ENCODE data around the gene NEDD9. TPM values are rescaled to one million over a fixed set of nuclear protein-coding genes. Genes with fewer than 3 reads are reported as not detected.

The NEDD9 gene
- total and polyA plus RNA-seq, 2 of the 13 experiments (the other 11 are each of a cell fraction or from before 2014, with no cell fraction given) = 27.1 to 389 TPM

DNA sequence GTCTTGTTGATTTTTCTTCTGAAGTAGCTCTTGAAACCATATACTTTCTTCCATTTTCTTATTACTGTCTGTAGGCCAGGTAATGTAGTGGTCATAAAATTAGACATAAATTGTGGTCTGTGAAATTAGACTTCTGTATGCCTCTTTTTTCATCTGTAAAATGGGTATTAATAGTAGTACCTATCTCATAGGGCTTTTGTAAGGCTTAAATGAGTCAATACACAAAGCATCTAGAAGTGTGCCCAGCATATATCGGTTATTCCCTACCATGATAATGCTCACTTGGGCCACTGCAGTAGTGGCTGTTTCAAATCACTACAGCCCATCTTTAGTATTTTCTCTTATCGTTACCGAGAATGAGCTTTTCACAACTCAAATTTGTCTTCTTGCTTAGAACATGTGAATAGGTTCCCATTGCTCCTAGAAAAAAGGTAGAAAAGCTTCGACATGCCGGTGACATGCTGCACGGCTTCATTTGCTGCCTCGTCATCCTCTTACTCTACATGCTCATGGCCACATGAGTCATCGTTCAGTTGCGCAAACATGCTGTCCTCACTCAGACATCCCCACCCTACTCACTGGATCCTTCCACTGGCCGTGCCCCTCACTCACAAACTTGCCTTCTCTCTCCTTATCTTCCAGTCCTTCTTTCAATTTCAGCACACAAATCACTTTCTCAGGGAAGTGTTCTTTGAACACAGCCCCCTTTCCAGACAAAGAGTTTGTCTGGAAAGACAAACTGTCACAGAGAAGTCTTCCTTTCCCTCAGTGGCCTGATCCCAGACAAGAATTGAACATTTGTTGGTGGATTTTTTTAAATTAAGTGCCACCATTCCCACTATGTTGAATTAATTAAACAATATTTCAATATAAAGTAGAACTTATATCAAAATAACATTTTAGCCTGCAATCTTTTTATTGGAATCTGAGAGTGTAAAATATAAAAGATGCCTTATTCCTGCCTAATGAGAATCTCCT lies 88.8 kb downstream of the NEDD9 start (continued):
- TF ChIP-seq, protein P1, sequence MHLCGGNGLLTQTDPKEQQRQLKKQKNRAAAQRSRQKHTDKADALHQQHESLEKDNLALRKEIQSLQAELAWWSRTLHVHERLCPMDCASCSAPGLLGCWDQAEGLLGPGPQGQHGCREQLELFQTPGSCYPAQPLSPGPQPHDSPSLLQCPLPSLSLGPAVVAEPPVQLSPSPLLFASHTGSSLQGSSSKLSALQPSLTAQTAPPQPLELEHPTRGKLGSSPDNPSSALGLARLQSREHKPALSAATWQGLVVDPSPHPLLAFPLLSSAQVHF (CRISPR knock-in tag; IDR thresholded peaks at IDR 0.05) = 0 out of 2 replicates have a peak, but pooled peaks have one; percentile 55
- TF ChIP-seq EEA1 (CRISPR knock-in tag; IDR thresholded peaks at IDR 0.05; ENCODE audit: borderline replicate concordance) (peak; percentile 80), ZNF558 (CRISPR knock-in tag; IDR thresholded peaks at IDR 0.05; ENCODE audit: borderline replicate concordance) (peak; percentile 17; the same call in 1 of the 2 replicates), ZNF772 (CRISPR knock-in tag; IDR thresholded peaks at IDR 0.05) (no peak), RFXANK (CRISPR knock-in tag; IDR thresholded peaks at IDR 0.05) (peak; percentile 46; the same call in 1 of the 2 replicates), KLF13 (CRISPR knock-in tag; IDR thresholded peaks at IDR 0.05) (no peak), ZNF564 (CRISPR knock-in tag; IDR thresholded peaks at IDR 0.05) (no peak; the same call in 1 of the 2 replicates), ZNF44 (CRISPR knock-in tag; IDR thresholded peaks at IDR 0.05) (no peak), SRSF9 (IDR thresholded peaks at IDR 0.05; ENCODE audit: borderline replicate concordance, insufficient read depth, low read depth, low read length, poor library complexity, severe bottlenecking) (no peak), ATAD3A (CRISPR knock-in tag; IDR thresholded peaks at IDR 0.05) (no peak), ZSCAN12 (CRISPR knock-in tag; IDR thresholded peaks at IDR 0.05) (no peak), RFXAP (CRISPR knock-in tag; IDR thresholded peaks at IDR 0.05; ENCODE audit: borderline replicate concordance) (no peak), ZBTB3 (CRISPR knock-in tag; IDR thresholded peaks at IDR 0.05; ENCODE audit: borderline replicate concordance, low read depth) (0 out of 2 replicates have a peak, but pooled peaks have one; percentile 49)
- TF ChIP-seq, protein P2, sequence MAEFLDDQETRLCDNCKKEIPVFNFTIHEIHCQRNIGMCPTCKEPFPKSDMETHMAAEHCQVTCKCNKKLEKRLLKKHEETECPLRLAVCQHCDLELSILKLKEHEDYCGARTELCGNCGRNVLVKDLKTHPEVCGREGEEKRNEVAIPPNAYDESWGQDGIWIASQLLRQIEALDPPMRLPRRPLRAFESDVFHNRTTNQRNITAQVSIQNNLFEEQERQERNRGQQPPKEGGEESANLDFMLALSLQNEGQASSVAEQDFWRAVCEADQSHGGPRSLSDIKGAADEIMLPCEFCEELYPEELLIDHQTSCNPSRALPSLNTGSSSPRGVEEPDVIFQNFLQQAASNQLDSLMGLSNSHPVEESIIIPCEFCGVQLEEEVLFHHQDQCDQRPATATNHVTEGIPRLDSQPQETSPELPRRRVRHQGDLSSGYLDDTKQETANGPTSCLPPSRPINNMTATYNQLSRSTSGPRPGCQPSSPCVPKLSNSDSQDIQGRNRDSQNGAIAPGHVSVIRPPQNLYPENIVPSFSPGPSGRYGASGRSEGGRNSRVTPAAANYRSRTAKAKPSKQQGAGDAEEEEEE (CRISPR knock-in tag; IDR thresholded peaks at IDR 0.05; ENCODE audit: borderline replicate concordance) = 0 out of 2 replicates have a peak, but pooled peaks have one; percentile 49
- TF ChIP-seq, protein P3, sequence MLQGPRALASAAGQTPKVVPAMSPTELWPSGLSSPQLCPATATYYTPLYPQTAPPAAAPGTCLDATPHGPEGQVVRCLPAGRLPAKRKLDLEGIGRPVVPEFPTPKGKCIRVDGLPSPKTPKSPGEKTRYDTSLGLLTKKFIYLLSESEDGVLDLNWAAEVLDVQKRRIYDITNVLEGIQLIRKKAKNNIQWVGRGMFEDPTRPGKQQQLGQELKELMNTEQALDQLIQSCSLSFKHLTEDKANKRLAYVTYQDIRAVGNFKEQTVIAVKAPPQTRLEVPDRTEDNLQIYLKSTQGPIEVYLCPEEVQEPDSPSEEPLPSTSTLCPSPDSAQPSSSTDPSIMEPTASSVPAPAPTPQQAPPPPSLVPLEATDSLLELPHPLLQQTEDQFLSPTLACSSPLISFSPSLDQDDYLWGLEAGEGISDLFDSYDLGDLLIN (CRISPR knock-in tag; IDR thresholded peaks at IDR 0.05; ENCODE audit: borderline replicate concordance) = no peak
- TF ChIP-seq, protein P4, sequence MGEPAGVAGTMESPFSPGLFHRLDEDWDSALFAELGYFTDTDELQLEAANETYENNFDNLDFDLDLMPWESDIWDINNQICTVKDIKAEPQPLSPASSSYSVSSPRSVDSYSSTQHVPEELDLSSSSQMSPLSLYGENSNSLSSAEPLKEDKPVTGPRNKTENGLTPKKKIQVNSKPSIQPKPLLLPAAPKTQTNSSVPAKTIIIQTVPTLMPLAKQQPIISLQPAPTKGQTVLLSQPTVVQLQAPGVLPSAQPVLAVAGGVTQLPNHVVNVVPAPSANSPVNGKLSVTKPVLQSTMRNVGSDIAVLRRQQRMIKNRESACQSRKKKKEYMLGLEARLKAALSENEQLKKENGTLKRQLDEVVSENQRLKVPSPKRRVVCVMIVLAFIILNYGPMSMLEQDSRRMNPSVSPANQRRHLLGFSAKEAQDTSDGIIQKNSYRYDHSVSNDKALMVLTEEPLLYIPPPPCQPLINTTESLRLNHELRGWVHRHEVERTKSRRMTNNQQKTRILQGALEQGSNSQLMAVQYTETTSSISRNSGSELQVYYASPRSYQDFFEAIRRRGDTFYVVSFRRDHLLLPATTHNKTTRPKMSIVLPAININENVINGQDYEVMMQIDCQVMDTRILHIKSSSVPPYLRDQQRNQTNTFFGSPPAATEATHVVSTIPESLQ (CRISPR knock-in tag; conservative IDR thresholded peaks at IDR 0.05) = 0 out of 2 replicates have a peak, but pooled peaks have one; percentile 13
- TF ChIP-seq, protein P5, sequence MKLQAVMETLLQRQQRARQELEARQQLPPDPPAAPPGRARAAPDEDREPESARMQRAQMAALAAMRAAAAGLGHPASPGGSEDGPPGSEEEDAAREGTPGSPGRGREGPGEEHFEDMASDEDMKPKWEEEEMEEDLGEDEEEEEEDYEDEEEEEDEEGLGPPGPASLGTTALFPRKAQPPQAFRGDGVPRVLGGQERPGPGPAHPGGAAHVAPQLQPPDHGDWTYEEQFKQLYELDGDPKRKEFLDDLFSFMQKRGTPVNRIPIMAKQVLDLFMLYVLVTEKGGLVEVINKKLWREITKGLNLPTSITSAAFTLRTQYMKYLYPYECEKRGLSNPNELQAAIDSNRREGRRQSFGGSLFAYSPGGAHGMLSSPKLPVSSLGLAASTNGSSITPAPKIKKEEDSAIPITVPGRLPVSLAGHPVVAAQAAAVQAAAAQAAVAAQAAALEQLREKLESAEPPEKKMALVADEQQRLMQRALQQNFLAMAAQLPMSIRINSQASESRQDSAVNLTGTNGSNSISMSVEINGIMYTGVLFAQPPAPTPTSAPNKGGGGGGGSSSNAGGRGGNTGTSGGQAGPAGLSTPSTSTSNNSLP (IDR thresholded peaks at IDR 0.05; ENCODE audit: low read depth, low read length) = no peak
- TF ChIP-seq, protein P6, sequence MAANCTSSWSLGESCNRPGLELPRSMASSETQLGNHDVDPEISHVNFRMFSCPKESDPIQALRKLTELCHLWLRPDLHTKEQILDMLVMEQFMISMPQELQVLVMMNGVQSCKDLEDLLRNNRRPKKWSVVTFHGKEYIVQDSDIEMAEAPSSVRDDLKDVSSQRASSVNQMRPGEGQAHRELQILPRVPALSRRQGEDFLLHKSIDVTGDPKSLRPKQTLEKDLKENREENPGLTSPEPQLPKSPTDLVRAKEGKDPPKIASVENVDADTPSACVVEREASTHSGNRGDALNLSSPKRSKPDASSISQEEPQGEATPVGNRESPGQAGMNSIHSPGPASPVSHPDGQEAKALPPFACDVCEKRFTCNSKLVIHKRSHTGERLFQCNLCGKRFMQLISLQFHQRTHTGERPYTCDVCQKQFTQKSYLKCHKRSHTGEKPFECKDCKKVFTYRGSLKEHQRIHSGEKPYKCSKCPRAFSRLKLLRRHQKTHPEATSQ (CRISPR knock-in tag; IDR thresholded peaks at IDR 0.05; ENCODE audit: borderline replicate concordance) = no peak

Measured in HepG2 (cell line).